Islet precursor cell (in vitro differentiated cells): ENCODE measurements around the gene ADAM10.
"Not testable (repeated sequence)": the region's sequence is repeated elsewhere in the genome, so short reads cannot be mapped to it uniquely, and the experiment has no call there.

Experiments
- DNase-seq: peaks from one replicate; pipeline ENCODE4 v3.0.0-alpha.2; 2018

Gene ADAM10

GRCh38 chr15:58605931-58606530 is 143.5 kb downstream of the ADAM10 start:
- no peak for DNase-seq

- DNase-seq, result no peak
Measured at GRCh38 chr15:58604455-58604923, 145.0 kb downstream of the ADAM10 start.

- not testable (repeated sequence) for DNase-seq
Measured at GRCh38 chr15:58603927-58604326, 145.6 kb downstream of the ADAM10 start.

- no peak for DNase-seq
Measured at GRCh38 chr15:58602823-58603222, 146.7 kb downstream of the ADAM10 start.

- no peak for DNase-seq
Measured at GRCh38 chr15:58598829-58599210, 150.7 kb downstream of the ADAM10 start.

- no peak for DNase-seq
Measured at GRCh38 chr15:58597943-58598828, 151.3 kb downstream of the ADAM10 start.

- no peak for DNase-seq
Measured at GRCh38 chr15:58595516-58596263, 153.8 kb downstream of the ADAM10 start.

GRCh38 chr15:58594898-58595297 is 154.6 kb downstream of the ADAM10 start:
- DNase-seq, result no peak

- no peak for DNase-seq
Measured at GRCh38 chr15:58593870-58594269, 155.6 kb downstream of the ADAM10 start.

GRCh38 chr15:58590926-58591325 is 158.6 kb downstream of the ADAM10 start:
- DNase-seq, result no peak

GRCh38 chr15:58590236-58590635 is 159.3 kb downstream of the ADAM10 start:
- DNase-seq, result no peak

- DNase-seq, result no peak
Measured at GRCh38 chr15:58589047-58589446, 160.5 kb downstream of the ADAM10 start.

- DNase-seq, result no peak
Measured at GRCh38 chr15:58588096-58588495, 161.4 kb downstream of the ADAM10 start.

GRCh38 chr15:58587486-58587885 is 162.0 kb downstream of the ADAM10 start:
- DNase-seq, result no peak

GRCh38 chr15:58585693-58586443 is 163.6 kb downstream of the ADAM10 start:
- DNase-seq, result no peak

GRCh38 chr15:58584789-58585461 is 164.6 kb downstream of the ADAM10 start:
- DNase-seq, result no peak

- no peak for DNase-seq
Measured at GRCh38 chr15:58583171-58583908, 166.2 kb downstream of the ADAM10 start.

GRCh38 chr15:58582160-58582559 is 167.3 kb downstream of the ADAM10 start:
- no peak for DNase-seq

- DNase-seq, result no peak
Measured at GRCh38 chr15:58576657-58577056, 172.8 kb downstream of the ADAM10 start.

GRCh38 chr15:58575045-58575786 is 174.3 kb downstream of the ADAM10 start:
- DNase-seq, result no peak

GRCh38 chr15:58574631-58575030 is 174.9 kb downstream of the ADAM10 start:
- DNase-seq, result no peak
